Measurements from ENCODE around the gene NIM1K.

GRCh38 chr5:43209060-43209459, 17.0 kb downstream of the NIM1K start:
- TF ChIP-seq POLR2A (IDR thresholded peaks at IDR 0.05), result no peak
- TF ChIP-seq CTCF (IDR thresholded peaks at IDR 0.05 in 4 of 5, conservative IDR thresholded peaks at IDR 0.05 in 1 of 5), result no peak

All from gastrocnemius medialis (tissue), 4 donors.